Measurements from ENCODE around the gene AFF3.

DNA sequence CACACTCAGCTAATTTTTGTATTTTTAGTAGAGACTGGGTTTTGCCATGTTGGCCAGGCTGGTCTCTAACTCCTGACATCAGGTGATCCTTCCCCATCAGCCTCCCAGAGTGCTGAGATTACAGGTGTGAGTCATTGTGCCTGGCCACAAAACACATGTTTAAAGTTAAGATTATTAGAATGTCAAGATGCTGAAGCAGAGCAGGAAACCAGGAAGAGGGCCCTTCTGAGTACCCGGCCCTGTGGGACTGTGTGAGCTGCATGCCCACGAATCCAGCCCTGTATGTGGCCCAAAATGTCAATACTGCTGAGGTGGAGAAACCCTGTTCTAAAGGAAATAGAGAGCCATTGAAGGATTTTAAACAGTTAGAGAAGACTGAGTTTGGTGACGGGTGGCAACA lies 621.6 kb downstream of the AFF3 start:
- TF ChIP-seq, protein P1, sequence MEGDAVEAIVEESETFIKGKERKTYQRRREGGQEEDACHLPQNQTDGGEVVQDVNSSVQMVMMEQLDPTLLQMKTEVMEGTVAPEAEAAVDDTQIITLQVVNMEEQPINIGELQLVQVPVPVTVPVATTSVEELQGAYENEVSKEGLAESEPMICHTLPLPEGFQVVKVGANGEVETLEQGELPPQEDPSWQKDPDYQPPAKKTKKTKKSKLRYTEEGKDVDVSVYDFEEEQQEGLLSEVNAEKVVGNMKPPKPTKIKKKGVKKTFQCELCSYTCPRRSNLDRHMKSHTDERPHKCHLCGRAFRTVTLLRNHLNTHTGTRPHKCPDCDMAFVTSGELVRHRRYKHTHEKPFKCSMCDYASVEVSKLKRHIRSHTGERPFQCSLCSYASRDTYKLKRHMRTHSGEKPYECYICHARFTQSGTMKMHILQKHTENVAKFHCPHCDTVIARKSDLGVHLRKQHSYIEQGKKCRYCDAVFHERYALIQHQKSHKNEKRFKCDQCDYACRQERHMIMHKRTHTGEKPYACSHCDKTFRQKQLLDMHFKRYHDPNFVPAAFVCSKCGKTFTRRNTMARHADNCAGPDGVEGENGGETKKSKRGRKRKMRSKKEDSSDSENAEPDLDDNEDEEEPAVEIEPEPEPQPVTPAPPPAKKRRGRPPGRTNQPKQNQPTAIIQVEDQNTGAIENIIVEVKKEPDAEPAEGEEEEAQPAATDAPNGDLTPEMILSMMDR (IDR thresholded peaks at IDR 0.05; ENCODE audit: low read length), result no peak
- TF ChIP-seq EZH2 (optimal IDR thresholded peaks at IDR 0.05; ENCODE audit: low read depth, low read length) (no peak), EZH2phosphoT487 (IDR thresholded peaks at IDR 0.05; ENCODE audit: low read length) (no peak)
